IMR-90 (cell line): ENCODE data around the gene EPHB1. TPM values are rescaled to one million over a fixed set of nuclear protein-coding genes. Genes with fewer than 3 reads are reported as not detected.

Experiments used
- ATAC-seq: fragments of 200-7000 bp; cut with Tn5 transposase; 2 replicates; pipeline ENCODE4 v1.9.1; 2020; ENCODE audit warnings: low read depth, mild to moderate bottlenecking, moderate library complexity
- BruUV-seq: library from RNA; stranded (reverse); fragments of 400-500 nt; replicated peaks from 2 replicates; lab custom pipeline; 2021; lab: Mats Ljungman, UMichigan
- CTCF ChIA-PET: fragments of 300-600 bp; formaldehyde crosslinking; extraction: SDS; loops from one replicate; lab custom pipeline; 2021; ENCODE audit warnings: antibody characterized with exemption; lab: Yijun Ruan, JAX
- POLR2A ChIA-PET: fragments of 300-600 bp; sonication (Branson Sonifier 250); formaldehyde crosslinking; loops from one replicate; lab custom pipeline; 2022; ENCODE audit warnings: antibody characterized with exemption; ENCODE audit not compliant: unreplicated experiment; lab: Charles Lee
- DNase-seq: peaks from one replicate; pipeline ENCODE4 v3.0.0; 2013
- H2AFZ ChIP-seq: replicated peaks from 2 replicates; pipeline ENCODE3; 2013; ENCODE audit warnings: low read length, mild to moderate bottlenecking; ENCODE audit not compliant: poor library complexity
- H2AK5ac ChIP-seq: 2 replicates; pipeline ENCODE4 v1.6.1; 2013; ENCODE audit warnings: low read depth, low read length, inconsistent platforms
- H2AK9ac ChIP-seq: replicated peaks from 2 replicates; pipeline ENCODE3; 2013; ENCODE audit warnings: mild to moderate bottlenecking, low read depth, low read length, moderate library complexity; ENCODE audit not compliant: poor library complexity
- H2BK120ac ChIP-seq: 2 replicates; pipeline ENCODE4 v1.6.1; 2013; ENCODE audit warnings: low read depth, low read length, inconsistent platforms
- H2BK15ac ChIP-seq: 3 replicates; pipeline ENCODE4 v1.6.1; 2013; ENCODE audit warnings: low read depth, low read length, inconsistent platforms
- H2BK20ac ChIP-seq: 2 replicates; pipeline ENCODE4 v1.6.1; 2013; ENCODE audit warnings: low read depth, mild to moderate bottlenecking, inconsistent platforms, low read length, moderate library complexity
- H2BK5ac ChIP-seq: 2 replicates; pipeline ENCODE4 v1.6.1; 2013; ENCODE audit warnings: mild to moderate bottlenecking, low read depth, low read length, inconsistent platforms; ENCODE audit not compliant: poor library complexity, severe bottlenecking
- H3K14ac ChIP-seq: replicated peaks from 2 replicates; pipeline ENCODE4 v1.6.1; 2013; ENCODE audit warnings: low read depth, low read length, inconsistent platforms
- H3K18ac ChIP-seq: 2 replicates; pipeline ENCODE4 v1.6.1; 2013; ENCODE audit warnings: low read depth, low read length, control low read depth
- H3K23ac ChIP-seq: 2 replicates; pipeline ENCODE4 v1.6.1; 2013; ENCODE audit warnings: low read depth, low read length, inconsistent platforms
- H3K27ac ChIP-seq: 2 replicates; pipeline ENCODE4 v1.5.1; 2013; ENCODE audit warnings: mild to moderate bottlenecking, control low read depth, low read length; ENCODE audit not compliant: insufficient read depth
- H3K27me3 ChIP-seq: 2 replicates; pipeline ENCODE4 v1.6.1; 2013; ENCODE audit warnings: low read length; ENCODE audit not compliant: control insufficient read depth, insufficient read depth
- H3K36me3 ChIP-seq: 2 replicates; pipeline ENCODE4 v1.6.1; 2013; ENCODE audit warnings: low read length, mixed read lengths; ENCODE audit not compliant: control insufficient read depth, insufficient read depth
- H3K4ac ChIP-seq: 2 replicates; pipeline ENCODE4 v1.6.1; 2013; ENCODE audit warnings: low read depth, low read length, inconsistent platforms
- H3K4me1 ChIP-seq: 2 replicates; pipeline ENCODE4 v1.6.1; 2013; ENCODE audit warnings: low read length, mixed read lengths; ENCODE audit not compliant: control insufficient read depth, insufficient read depth
- H3K4me2 ChIP-seq: 2 replicates; pipeline ENCODE4 v1.6.1; 2013; ENCODE audit warnings: low read depth, mild to moderate bottlenecking, control low read depth, low read length, moderate library complexity
- H3K4me3 ChIP-seq: 2 replicates; pipeline ENCODE4 v1.5.1; 2013; ENCODE audit warnings: low read depth, mild to moderate bottlenecking, control low read depth, low read length, moderate library complexity; ENCODE audit not compliant: insufficient read depth
- H3K56ac ChIP-seq: 2 replicates; pipeline ENCODE4 v1.6.1; 2013; ENCODE audit warnings: low read length, inconsistent platforms; ENCODE audit not compliant: insufficient read depth; ENCODE audit errors: extremely low read depth
- H3K79me1 ChIP-seq, 2 experiments: 2 replicates each; pipeline ENCODE4 v1.6.1; 2013; ENCODE audit warnings: low read length in 2 of 2, inconsistent platforms in 1 of 2, low read depth in 1 of 2
- H3K9ac ChIP-seq: 2 replicates; pipeline ENCODE4 v1.6.1; 2013; ENCODE audit warnings: low read depth, low read length, control low read depth
- H3K9me1 ChIP-seq: 2 replicates; pipeline ENCODE4 v1.6.1; 2013; ENCODE audit warnings: low read length, inconsistent platforms; ENCODE audit not compliant: insufficient read depth
- H3K9me3 ChIP-seq: 2 replicates; pipeline ENCODE4 v1.6.1; 2013; ENCODE audit warnings: low read length; ENCODE audit not compliant: control insufficient read depth, insufficient read depth
- H4K20me1 ChIP-seq: 2 replicates; pipeline ENCODE4 v1.6.1; 2013; ENCODE audit warnings: low read length, inconsistent platforms; ENCODE audit not compliant: insufficient read depth
- H4K5ac ChIP-seq: 2 replicates; pipeline ENCODE4 v1.6.1; 2013; ENCODE audit warnings: mild to moderate bottlenecking, low read depth, low read length, control low read depth
- H4K8ac ChIP-seq, 2 experiments: 2 replicates each; pipeline ENCODE4 v1.6.1; 2013; ENCODE audit warnings: low read depth in 2 of 2, low read length in 2 of 2, control low read depth in 1 of 2, inconsistent platforms in 1 of 2
- H4K91ac ChIP-seq: 2 replicates; pipeline ENCODE4 v1.6.1; 2013; ENCODE audit warnings: low read depth, low read length, inconsistent platforms; ENCODE audit not compliant: insufficient read depth
- CEBPB ChIP-seq: IDR thresholded peaks from 2 replicates; pipeline ENCODE4 v1.6.1; 2012; ENCODE audit warnings: low read depth, low read length, improper control_type of control experiment
- CHD1 ChIP-seq: IDR thresholded peaks from 2 replicates; pipeline ENCODE4 v1.6.1; 2012; ENCODE audit warnings: low read depth, low read length, improper control_type of control experiment
- POLR2A ChIP-seq: IDR thresholded peaks from 2 replicates; pipeline ENCODE4 v1.6.1; 2012; ENCODE audit warnings: mild to moderate bottlenecking, low read depth, low read length
- RAD21 ChIP-seq: IDR thresholded peaks from 2 replicates; pipeline ENCODE4 v1.6.1; 2012; ENCODE audit warnings: low read length, improper control_type of control experiment
- WGBS, 2 experiments: methylation state at CpG; one replicate each; pipeline versions ENCODE4 v1.1.5 to v1.1.7; 2013; ENCODE audit warnings: missing lambda C conversion rate in 2 of 2; ENCODE audit not compliant: insufficient read length in 1 of 2; ENCODE audit errors: extremely low coverage in 2 of 2; 5-methylcytosine and 5-hydroxymethylcytosine counted together
- dilution Hi-C: fragments of 300-500 bp; cut with HindIII; formaldehyde crosslinking; loops from one replicate; pipeline ENCODE4 v1.14.3; 2018; ENCODE audit warnings: low sequenced_read_pairs; ENCODE audit not compliant: unreplicated experiment
- in situ Hi-C: fragments of 300-500 bp; cut with MboI; formaldehyde crosslinking; loops from 3 replicates; pipeline ENCODE4 v1.14.3; 2019; ENCODE audit warnings: low sequenced_read_pairs, inconsistent platforms, mixed read lengths
- intact Hi-C: fragments of 100-400 bp; cut with micrococcal nuclease; formaldehyde crosslinking; loops from 2 replicates; pipeline ENCODE4 v1.10.0; 2022
- polyA plus RNA-seq, 3 experiments: library from polyadenylated mRNA; depleted of rRNA; stranded (reverse); fragments of >200 nt; gene quantifications; 2 replicates each; pipeline ENCODE4 v1.2.3, GENCODE V29; 2012; ENCODE audit warnings: low replicate concordance in 1 of 3
- total RNA-seq: library from RNA; depleted of rRNA; stranded (reverse); fragments of >200 nt; gene quantifications from 2 replicates; pipeline ENCODE4 v1.2.3, GENCODE V29; 2012
- TF ChIP-seq, protein P1 (sequence below): fragments of 150-350 bp; IDR thresholded peaks from 2 replicates; pipeline ENCODE4 v1.6.1; 2017; ENCODE audit warnings: mild to moderate bottlenecking, antibody characterized with exemption, low read length, low read depth

Gene EPHB1
- total and polyA plus RNA-seq, 2 of the 4 experiments (the other 2 are of a cell fraction), result 0.17 to 0.36 TPM

DNA sequence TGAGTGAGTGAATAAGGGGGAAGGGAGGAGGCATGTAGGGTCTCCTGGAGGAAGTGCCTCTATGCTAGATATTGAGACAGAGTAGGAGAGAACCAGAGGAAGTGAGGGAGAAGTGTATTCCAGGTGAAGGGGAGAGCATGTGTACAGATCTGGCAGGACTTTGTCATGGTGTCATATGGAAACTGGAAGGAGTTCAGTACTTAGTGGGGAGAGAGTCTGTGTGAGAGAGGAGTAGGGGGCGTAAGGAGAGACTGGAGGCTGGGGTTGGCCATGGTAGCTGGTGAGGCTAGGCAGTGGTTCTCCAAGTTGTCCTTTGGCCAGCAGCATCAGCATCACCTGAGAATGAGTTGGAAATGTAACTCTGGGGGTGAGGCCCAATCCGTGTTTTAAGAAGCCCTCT is 29.6 kb upstream of the EPHB1 start:
- Histone ChIP-seq H2BK20ac (no peak overlapping the region), H3K4ac (no peak overlapping the region), H4K8ac (no peak overlapping the region), H3K27ac (no peak overlapping the region), H2AFZ (no peak overlapping the region), H3K9ac (no peak overlapping the region), H3K56ac (no peak overlapping the region), H3K23ac (no peak overlapping the region), H3K18ac (no peak overlapping the region), H3K4me1 (no peaks in the 10 kb centered on the region), H2AK5ac (no peak overlapping the region), H4K91ac (no peak overlapping the region), H2BK120ac (no peak overlapping the region), H3K36me3 (no peaks in the 10 kb centered on the region), H3K79me1 (no peaks in the 10 kb centered on the region), H3K14ac (no peak overlapping the region), H3K27me3 (peaks cover 5% of the 10 kb centered on the region), H3K9me1 (no peaks in the 10 kb centered on the region), H2BK15ac (no peak overlapping the region), H4K20me1 (no peaks in the 10 kb centered on the region), H3K9me3 (no peaks in the 10 kb centered on the region), H2BK5ac (no peak overlapping the region), H4K5ac (no peak overlapping the region), H2AK9ac (no peak overlapping the region), H3K4me3 (no peak overlapping the region), H3K4me2 (no peak overlapping the region)
- ChIA-PET CTCF (no interaction called here), POLR2A (no interaction called here)
- dilution Hi-C loops (no loop called here), in situ Hi-C loops (no loop called here), intact Hi-C loops (no loop called here)
- ATAC-seq (no peak), DNase-seq (no peak)
- no CpG with 5 or more reads among the region's 2 CpGs for WGBS, 2 experiments
- BruUV-seq, result no TSS peak
- TF ChIP-seq CHD1, result no peak
- no peak for TF ChIP-seq POLR2A
- TF ChIP-seq, protein P1, sequence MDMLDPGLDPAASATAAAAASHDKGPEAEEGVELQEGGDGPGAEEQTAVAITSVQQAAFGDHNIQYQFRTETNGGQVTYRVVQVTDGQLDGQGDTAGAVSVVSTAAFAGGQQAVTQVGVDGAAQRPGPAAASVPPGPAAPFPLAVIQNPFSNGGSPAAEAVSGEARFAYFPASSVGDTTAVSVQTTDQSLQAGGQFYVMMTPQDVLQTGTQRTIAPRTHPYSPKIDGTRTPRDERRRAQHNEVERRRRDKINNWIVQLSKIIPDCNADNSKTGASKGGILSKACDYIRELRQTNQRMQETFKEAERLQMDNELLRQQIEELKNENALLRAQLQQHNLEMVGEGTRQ, result no peak
- no peak for TF ChIP-seq RAD21
- TF ChIP-seq CEBPB, result no peak
